Urinary bladder (tissue), 4 donors: Measurements from ENCODE around the gene ANO9. TPM values are rescaled to one million over a fixed set of nuclear protein-coding genes. Genes with fewer than 3 reads are reported as not detected.

Source experiments
- DNase-seq: peaks from one replicate; pipeline ENCODE4 v3.0.0-alpha.2; 2015; ENCODE audit errors: extremely low spot score
- H3K27ac ChIP-seq: one replicate; pipeline ENCODE4 v1.5.1; 2013; ENCODE audit warnings: low read depth, mild to moderate bottlenecking, moderate library complexity
- H3K36me3 ChIP-seq: one replicate; pipeline ENCODE4 v1.6.1; 2013; ENCODE audit warnings: mild to moderate bottlenecking, moderate library complexity; ENCODE audit not compliant: insufficient read depth
- H3K4me1 ChIP-seq: one replicate; pipeline ENCODE4 v1.6.1; 2013; ENCODE audit warnings: mild to moderate bottlenecking, moderate library complexity; ENCODE audit not compliant: insufficient read depth
- H3K4me3 ChIP-seq: one replicate; pipeline ENCODE4 v1.5.1; 2013; ENCODE audit warnings: low read depth, low read length
- WGBS: extraction: QIAGEN DNeasy Blood & Tissue Kit; methylation state at CpG from one replicate; pipeline ENCODE4 v1.1.7; 2013; 5-methylcytosine and 5-hydroxymethylcytosine counted together
- polyA plus RNA-seq: library from polyadenylated mRNA; stranded (reverse); fragments of 200-250 nt; gene quantifications from one replicate; pipeline ENCODE4 v1.2.3, GENCODE V29; 2013
- total RNA-seq: library from RNA; depleted of rRNA; stranded (reverse); fragments of >200 nt; gene quantifications from one replicate; pipeline ENCODE4 v1.2.3, GENCODE V29; 2014
- donor health status: healthy with polysubstance abuse.
- donor health status: healthy.

ANO9 gene
- total and polyA plus RNA-seq, 2 donors: 1.3 to 5.1 TPM

- WGBS: 67% methylated on average over 12 of the region's 12 CpGs
- no peaks in the 10 kb centered on the region for H3K36me3 ChIP-seq
- no peak overlapping the region for H3K27ac ChIP-seq
- H3K4me1 ChIP-seq: no peaks in the 10 kb centered on the region
- no peak for DNase-seq
- H3K4me3 ChIP-seq: no peak overlapping the region
These were observed 26.2 kb upstream of the ANO9 start for GRCh38 chr11:468036-468435.

GRCh38 chr11:465896-466530 lies 24.2 kb upstream of the ANO9 start:
- H3K4me3 ChIP-seq: no peak overlapping the region
- WGBS: 83% methylated on average over 9 of the region's 9 CpGs
- no peak for DNase-seq
- H3K4me1 ChIP-seq: no peaks in the 10 kb centered on the region
- H3K36me3 ChIP-seq: no peaks in the 10 kb centered on the region
- H3K27ac ChIP-seq: no peak overlapping the region

- DNase-seq: no peak
- WGBS: 92% methylated on average over 24 of the region's 24 CpGs
These were observed 22.5 kb upstream of the ANO9 start for GRCh38 chr11:464316-464715.

GRCh38 chr11:462107-462890 lies 20.5 kb upstream of the ANO9 start:
- Histone ChIP-seq H3K4me3 (no peak overlapping the region), H3K4me1 (no peaks in the 10 kb centered on the region), H3K27ac (no peak overlapping the region), H3K36me3 (no peaks in the 10 kb centered on the region)
- no peak for DNase-seq
- 95% methylated on average over 16 of the region's 16 CpGs for WGBS

More at GRCh38 chr11:464316-464715, 22.5 kb upstream of the ANO9 start:
- Histone ChIP-seq H3K4me1 (no peaks in the 10 kb centered on the region), H3K4me3 (no peak overlapping the region), H3K27ac (no peak overlapping the region), H3K36me3 (no peaks in the 10 kb centered on the region)

- 91% methylated on average over 9 of the region's 9 CpGs for WGBS
- DNase-seq: no peak
These were observed 19.8 kb upstream of the ANO9 start for GRCh38 chr11:461626-462025.

GRCh38 chr11:460331-461199 lies 18.8 kb upstream of the ANO9 start:
- no peaks in the 10 kb centered on the region for H3K36me3 ChIP-seq
- H3K27ac ChIP-seq: no peak overlapping the region
- H3K4me1 ChIP-seq: no peaks in the 10 kb centered on the region
- WGBS: 88% methylated on average over 41 of the region's 41 CpGs
- H3K4me3 ChIP-seq: no peak overlapping the region
- DNase-seq: no peak

More at GRCh38 chr11:461626-462025, 19.8 kb upstream of the ANO9 start:
- Histone ChIP-seq H3K36me3 (no peaks in the 10 kb centered on the region), H3K4me1 (no peaks in the 10 kb centered on the region), H3K27ac (no peak overlapping the region), H3K4me3 (no peak overlapping the region)

GRCh38 chr11:459511-460220 lies 17.9 kb upstream of the ANO9 start:
- 93% methylated on average over 24 of the region's 24 CpGs for WGBS
- Histone ChIP-seq H3K36me3 (no peaks in the 10 kb centered on the region), H3K4me1 (no peaks in the 10 kb centered on the region), H3K27ac (no peak overlapping the region), H3K4me3 (no peak overlapping the region)
- DNase-seq: no peak

GRCh38 chr11:457111-457760 lies 15.4 kb upstream of the ANO9 start:
- Histone ChIP-seq H3K36me3 (no peaks in the 10 kb centered on the region), H3K4me1 (no peaks in the 10 kb centered on the region), H3K27ac (no peak overlapping the region), H3K4me3 (no peak overlapping the region)
- 78% methylated on average over 23 of the region's 23 CpGs for WGBS
- no peak for DNase-seq

GRCh38 chr11:456533-456932 lies 14.7 kb upstream of the ANO9 start:
- H3K36me3 ChIP-seq: no peaks in the 10 kb centered on the region
- DNase-seq: no peak
- H3K4me3 ChIP-seq: no peak overlapping the region
- WGBS: 71% methylated on average over 7 of the region's 7 CpGs
- no peaks in the 10 kb centered on the region for H3K4me1 ChIP-seq
- no peak overlapping the region for H3K27ac ChIP-seq

GRCh38 chr11:455566-456147 lies 13.8 kb upstream of the ANO9 start:
- no peak for DNase-seq
- Histone ChIP-seq H3K36me3 (no peaks in the 10 kb centered on the region), H3K4me1 (no peaks in the 10 kb centered on the region), H3K27ac (no peak overlapping the region), H3K4me3 (no peak overlapping the region)
- WGBS: 83% methylated on average over 23 of the region's 23 CpGs

GRCh38 chr11:454801-455565 lies 13.2 kb upstream of the ANO9 start:
- 65% methylated on average over 14 of the region's 14 CpGs for WGBS
- Histone ChIP-seq H3K36me3 (no peaks in the 10 kb centered on the region), H3K4me1 (no peaks in the 10 kb centered on the region), H3K4me3 (no peak overlapping the region), H3K27ac (no peak overlapping the region)
- DNase-seq: no peak

GRCh38 chr11:454043-454442 lies 12.2 kb upstream of the ANO9 start:
- H3K27ac ChIP-seq: no peak overlapping the region
- 90% methylated on average over 9 of the region's 9 CpGs for WGBS
- no peak for DNase-seq
- H3K4me3 ChIP-seq: no peak overlapping the region
- H3K4me1 ChIP-seq: no peaks in the 10 kb centered on the region
- no peaks in the 10 kb centered on the region for H3K36me3 ChIP-seq
